ENCODE data around the gene SETD5.

DNA sequence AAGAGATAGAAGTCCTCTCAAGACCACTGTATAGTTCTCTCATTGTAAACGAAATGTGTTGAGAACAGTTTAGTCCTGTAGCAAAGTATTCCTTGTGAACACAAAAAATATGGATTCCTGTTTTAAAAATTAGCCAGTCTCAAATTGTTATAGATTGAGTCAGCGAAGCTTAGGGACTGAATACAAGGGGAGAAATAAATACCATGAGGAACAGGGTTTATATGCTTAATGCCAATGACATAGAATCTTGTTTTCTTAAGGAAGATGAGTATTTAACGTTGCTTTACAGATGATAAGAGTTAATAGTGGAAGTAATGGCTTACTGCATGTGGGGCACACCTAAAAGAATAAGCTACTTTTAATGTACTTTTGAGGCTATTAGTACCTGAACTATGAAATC is 37.9 kb downstream of the SETD5 start:
- TF ChIP-seq, protein P1, sequence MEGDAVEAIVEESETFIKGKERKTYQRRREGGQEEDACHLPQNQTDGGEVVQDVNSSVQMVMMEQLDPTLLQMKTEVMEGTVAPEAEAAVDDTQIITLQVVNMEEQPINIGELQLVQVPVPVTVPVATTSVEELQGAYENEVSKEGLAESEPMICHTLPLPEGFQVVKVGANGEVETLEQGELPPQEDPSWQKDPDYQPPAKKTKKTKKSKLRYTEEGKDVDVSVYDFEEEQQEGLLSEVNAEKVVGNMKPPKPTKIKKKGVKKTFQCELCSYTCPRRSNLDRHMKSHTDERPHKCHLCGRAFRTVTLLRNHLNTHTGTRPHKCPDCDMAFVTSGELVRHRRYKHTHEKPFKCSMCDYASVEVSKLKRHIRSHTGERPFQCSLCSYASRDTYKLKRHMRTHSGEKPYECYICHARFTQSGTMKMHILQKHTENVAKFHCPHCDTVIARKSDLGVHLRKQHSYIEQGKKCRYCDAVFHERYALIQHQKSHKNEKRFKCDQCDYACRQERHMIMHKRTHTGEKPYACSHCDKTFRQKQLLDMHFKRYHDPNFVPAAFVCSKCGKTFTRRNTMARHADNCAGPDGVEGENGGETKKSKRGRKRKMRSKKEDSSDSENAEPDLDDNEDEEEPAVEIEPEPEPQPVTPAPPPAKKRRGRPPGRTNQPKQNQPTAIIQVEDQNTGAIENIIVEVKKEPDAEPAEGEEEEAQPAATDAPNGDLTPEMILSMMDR (IDR thresholded peaks at IDR 0.05): no peak
- no peak for TF ChIP-seq POLR2A (IDR thresholded peaks at IDR 0.05)

Measured in Peyer's patch (tissue), 4 donors.